HCEC 1CT (cell line): ENCODE data around the gene C11orf42.
"Not testable (repeated sequence)": the region's sequence is repeated elsewhere in the genome, so short reads cannot be mapped to it uniquely, and the experiment has no call there.

Experiments used
- DNase-seq: peaks from one replicate; pipeline ENCODE4 v3.0.0-alpha.2; 2017

Gene C11orf42

DNA sequence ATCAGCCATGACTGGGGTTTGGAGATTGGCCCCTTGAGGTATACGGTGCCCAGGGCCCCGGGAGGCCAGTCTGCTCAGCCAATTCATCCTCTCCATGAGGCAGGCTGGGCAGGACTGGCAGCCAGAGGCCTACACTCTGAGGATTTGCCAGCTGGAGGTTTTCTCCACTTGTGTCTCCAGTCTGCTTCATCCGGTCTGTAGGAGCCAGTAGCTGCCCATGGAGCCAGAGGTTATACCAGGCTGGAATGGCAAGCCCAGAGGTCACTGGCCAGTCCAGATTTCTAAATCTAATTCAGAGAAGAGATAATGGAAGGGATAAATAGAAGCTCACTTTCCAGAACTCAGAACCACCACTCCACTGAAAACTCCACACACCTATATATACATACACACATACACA lies 19.1 kb downstream of the C11orf42 start:
- DNase-seq: no peak

DNA sequence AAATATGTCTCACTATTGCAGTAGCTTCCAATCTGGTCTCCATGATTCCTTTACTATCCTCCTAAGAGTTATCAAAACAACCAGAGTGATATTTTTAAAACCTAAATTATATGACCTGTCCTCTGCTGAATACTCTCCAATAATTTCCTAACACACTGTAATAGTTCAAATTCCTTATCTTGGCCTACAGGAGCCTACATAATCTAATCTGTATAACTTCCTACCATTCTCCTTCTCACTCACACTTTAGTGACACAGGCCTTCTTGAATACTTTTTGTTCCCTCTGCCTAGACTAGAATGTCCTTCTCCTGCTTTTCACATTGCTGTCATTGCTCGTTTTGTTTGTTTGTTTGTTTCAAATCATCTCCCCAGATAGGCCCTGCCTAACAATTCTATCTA lies 19.7 kb downstream of the C11orf42 start:
- DNase-seq: no peak

DNA sequence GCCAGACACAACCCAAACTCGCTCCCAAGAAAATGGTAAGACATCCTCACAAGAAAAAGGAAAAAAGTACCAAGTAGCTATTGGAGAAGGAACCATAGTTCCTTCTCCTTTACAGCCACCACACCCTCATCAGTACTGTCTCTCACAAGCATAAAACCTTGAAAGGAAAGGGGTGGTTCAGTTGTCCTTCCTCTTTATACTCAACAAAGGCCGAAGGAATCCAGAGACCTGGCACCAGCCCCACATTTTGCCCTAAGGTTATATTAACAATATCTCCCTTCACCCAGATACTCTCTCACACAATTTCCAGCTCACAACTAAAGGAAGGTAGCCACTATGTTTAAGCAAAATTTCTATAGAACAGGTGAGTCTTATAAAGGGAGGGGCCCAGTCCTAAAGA lies 20.5 kb downstream of the C11orf42 start:
- DNase-seq: no peak

DNA sequence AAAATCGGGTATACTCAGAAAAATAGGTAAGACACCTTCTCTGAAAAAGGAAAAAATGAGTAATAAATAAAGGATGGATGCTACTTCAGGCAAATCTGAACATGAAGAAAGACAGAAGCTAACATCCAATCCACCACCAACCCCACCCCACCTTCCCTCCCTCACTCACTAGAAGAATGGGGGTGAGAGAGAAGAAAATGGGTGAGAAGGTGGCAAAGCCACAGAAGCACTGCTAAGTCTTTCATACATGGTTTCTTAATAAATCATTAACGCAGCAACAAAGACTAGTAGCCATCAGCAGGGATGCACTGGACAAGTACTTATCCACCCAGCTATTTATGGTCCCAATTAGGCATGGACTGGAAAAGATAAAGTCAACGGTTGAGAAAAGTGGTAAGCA lies 23.2 kb downstream of the C11orf42 start:
- DNase-seq: no peak

DNA sequence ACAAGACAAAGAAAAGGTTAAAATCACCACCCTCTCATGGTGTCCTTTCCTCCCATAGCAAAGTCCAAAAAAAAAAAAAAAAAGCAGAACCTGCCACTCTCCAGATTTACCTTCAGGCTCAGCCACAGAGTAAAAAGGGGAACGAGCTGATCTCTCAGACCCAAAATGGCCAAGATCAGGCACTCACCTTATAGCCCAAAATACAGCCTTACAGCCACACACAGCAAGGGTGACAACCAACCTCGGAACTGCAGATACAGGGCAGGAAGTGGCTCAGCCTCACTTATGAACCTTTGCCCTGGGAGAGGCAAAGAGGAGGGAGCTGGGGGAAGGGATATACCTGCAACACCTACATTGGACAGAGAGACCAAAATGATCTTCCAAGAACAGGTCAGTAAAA lies 24.6 kb downstream of the C11orf42 start:
- DNase-seq: no peak

DNA sequence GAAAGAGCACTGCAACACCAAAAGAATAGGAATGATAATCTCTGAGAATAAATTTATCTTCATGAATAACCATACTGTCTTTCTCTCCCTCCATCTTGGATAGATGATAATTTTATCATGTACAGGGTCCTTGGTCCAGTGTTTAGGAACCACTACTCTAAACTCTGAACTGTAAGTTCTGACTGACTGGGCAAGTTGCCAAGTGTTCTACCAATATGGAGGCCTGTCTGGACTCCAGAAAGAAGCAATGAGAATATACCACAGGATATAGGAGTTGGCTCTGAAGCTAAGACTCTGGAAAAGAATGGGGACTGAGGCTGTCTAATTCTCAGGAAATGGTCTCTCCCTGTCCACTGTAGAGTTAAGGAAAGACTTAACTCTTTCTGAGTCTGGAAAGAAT lies 27.5 kb downstream of the C11orf42 start:
- no peak for DNase-seq

DNA sequence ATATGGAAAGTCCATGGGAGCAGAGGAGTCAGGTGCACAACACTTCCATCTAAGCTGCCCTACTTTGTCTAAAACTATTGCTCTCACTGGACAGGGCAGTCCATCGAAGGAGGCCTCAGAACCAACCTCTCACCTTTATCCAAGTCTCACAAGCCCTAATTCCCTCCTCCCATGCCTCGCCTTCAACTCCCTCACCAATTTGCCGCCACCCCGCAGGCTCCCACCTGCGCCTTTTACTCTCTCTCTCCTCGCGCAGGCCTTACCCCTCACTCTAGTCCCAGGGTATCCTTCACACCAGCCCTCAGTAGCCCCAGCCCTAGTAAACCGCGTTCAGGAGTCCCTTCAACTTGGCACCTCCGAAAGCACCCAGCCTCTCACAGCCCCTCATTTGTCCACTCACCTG lies 28.6 kb downstream of the C11orf42 start:
- no peak for DNase-seq

DNA sequence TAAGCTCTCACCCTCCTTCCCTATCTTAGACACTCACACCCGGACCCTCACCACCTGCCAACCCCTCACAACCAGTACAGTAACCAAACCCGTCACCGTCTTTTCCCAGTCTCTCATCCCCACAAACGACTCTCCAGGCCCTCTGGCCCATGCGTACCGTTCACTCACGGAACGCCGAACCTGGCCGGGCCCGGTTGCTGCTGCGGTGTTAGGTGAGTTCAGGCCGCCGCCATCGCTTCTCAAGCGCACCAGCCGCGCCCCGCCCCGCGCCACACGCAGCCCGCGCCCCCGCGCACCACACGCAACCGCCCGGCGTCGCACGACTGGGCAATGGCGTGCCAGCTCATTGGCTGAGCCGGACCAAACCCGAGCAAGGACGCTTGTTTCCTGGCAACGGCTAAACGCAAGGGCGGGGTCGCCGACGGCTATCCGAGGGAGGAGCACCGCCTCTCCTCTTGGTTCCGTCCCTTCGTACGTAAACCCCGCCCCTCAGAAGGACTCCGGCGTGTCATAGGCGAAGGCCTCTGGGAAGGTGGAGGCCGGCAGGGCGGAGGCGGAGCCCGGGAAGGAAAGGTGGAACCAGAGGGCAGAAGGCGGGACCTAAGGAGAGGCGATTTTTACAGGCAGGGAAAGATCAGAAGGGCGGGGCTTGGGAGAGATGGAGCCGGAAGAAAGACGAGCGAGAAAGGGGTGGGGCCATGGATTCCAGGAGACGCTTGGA lies 29.2 kb downstream of the C11orf42 start, which contains the start of gene FHIP1B:
FHIP1B (minus strand) TSS at position 250 of the 721 bp plus-strand sequence. CDS start 10,120 bp downstream, outside the sequence.
- DNase-seq: peak; percentile 100

DNA sequence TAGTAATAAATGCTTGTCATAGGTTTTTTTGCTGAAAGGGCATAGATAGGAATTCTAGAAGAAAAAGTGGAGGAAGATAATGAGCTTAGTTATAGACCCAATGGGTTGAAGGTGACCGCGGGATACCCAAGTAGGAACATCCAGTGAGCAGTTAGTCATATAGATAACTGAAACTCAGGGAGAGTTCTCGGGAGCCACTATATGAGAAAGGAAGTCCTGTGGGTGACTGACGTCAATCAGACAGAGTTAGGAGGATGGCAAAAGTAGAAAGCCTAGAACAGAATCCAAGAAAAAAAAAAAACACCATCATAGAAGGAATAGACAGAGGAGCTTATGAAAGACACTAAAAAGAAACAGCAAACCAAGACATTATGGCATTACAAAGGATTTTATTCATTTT lies 31.9 kb downstream of the C11orf42 start:
- DNase-seq: no peak

DNA sequence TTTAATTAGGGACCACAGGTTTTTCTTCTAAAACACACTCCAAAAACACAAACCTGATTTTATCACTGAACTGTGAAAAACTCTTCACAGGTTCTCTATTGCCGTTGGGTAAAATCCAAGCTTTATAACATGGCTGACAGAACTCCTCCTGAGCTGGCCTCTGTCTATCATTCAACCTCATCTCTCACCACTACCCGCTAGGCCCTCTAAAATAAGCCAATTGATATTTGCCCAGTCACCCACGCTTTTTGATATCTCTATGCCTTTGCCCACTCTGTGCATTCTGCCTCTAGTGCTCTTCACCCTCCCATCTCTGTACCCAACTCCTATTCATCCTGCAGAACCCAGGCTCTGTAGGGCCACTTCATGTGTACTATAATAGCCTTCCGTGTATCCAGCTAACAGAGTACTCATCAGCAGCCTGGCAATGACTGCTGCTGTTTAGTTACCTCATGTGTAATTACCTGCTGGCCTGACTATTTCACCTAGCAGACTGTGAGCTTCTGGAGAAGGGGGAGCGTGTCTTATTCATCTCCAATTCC lies 32.5 kb downstream of the C11orf42 start:
- DNase-seq: no peak

DNA sequence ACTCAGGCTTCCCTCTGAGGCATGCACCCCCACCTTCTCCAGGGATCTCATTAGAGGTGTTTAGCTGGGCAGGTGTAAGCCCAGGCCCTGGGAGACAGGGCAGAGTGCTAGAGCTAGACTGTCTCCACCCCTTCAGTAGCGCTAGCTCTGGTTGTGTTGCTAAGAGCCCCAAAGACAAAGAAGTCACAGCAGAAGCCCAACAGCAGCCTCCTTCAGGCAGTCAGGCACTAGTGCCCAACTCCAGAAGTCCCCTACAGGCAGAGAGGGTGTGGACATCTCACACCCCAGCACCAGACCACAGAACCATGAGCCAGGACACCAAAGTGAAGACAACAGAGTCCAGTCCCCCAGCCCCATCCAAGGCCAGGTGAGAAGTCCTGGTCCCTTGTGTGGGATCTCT lies 33.5 kb downstream of the C11orf42 start, which contains the start of gene CNGA4:
CNGA4 (plus strand) TSS at position 188 of the 400 bp plus-strand sequence; CDS start at position 306, 118 bp downstream.
- DNase-seq: no peak

DNA sequence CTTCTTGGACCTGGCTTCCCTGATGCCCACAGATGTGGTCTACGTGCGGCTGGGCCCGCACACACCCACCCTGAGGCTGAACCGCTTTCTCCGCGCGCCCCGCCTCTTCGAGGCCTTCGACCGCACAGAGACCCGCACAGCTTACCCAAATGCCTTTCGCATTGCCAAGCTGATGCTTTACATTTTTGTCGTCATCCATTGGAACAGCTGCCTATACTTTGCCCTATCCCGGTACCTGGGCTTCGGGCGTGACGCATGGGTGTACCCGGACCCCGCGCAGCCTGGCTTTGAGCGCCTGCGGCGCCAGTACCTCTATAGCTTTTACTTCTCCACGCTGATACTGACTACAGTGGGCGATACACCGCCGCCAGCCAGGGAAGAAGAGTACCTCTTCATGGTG lies 34.8 kb downstream of the C11orf42 start:
- DNase-seq: no peak

DNA sequence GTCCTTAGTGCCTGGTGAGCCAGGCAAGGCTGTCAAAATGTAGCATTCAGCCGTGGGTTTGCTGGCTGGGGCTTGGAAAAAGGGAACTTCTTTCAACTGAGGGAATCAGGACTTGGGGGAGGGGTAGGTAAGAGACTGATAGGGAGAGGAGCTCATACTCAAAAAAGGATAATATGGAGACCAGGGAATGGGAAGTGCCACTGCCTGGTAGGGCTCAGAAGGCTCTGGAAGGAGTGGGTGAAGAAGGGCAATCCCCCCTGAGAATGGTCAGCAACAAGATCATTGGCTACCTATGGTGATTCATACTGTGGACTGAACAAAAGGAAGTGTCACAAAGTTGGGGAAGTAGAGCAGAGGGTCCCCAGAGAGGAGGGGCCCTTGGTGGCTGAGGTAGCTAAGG lies 35.4 kb downstream of the C11orf42 start:
- no peak for DNase-seq

DNA sequence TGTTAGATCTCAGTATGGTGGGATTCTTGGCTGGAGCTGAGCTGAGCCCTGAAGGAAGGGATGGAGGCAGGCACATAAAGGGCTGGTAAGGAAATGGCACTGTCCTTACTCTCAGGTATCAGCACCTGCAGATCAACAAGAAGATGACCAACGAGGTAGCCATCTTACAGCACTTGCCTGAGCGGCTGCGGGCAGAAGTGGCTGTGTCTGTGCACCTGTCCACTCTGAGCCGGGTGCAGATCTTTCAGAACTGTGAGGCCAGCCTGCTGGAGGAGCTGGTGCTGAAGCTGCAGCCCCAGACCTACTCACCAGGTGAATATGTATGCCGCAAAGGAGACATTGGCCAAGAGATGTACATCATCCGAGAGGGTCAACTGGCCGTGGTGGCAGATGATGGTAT lies 36.0 kb downstream of the C11orf42 start:
- no peak for DNase-seq

DNA sequence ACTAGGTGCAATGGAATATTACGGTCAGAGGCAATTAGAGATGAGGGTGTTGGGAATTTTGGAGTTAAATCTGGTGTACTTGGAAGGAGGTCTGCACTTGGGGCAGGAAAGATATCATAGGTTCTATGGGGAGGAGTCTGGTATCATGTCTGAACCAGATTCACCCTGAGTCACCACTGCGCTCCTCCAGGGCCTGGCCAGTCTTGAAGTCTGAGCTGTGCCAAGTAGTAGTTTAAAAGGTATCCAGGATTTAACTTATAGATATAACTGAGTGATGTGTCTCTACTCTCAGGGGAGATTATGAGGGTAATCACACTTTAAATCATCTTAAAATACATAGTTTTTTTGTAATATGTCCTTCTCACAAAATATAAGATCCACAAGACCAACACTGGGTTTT lies 40.2 kb downstream of the C11orf42 start:
- DNase-seq: no peak

DNA sequence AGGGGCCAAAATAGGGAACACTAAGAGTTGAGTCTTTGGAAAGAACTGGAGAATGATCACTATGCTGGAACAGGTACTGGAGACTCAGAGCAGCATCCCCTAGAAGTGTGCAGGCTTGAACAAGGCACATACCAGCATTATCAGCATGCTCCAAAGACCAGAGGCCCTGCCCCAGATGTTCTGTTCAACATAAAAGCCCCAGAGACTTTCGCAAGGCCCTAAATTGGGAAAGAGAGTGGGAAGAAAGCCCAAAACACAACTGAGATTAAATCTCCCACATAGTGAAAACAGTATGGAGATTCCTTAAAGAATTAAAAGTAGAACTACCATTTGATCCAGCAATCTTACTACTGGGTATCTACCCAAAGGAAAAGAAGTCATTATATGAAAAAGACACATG lies 42.9 kb downstream of the C11orf42 start:
- DNase-seq: no peak

DNA sequence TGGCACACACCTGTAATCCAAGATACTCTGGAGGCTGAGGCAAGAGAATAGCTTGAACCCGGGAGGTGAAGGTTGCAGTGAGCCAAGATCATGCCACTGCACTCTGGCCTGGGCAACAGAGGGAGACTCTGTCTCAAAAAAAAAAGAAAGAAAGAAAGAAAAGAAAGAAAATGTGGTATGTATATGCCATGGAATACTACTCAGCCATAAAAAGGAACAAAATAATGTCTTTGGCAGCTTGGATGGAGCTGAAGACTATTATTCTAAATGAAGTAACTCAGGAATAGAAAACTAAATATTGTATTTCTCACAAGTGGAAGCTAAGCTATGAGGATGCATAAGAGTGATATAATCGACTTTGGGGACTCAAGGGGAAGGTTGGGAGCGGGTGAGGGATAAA lies 43.5 kb downstream of the C11orf42 start:
- DNase-seq: not testable (repeated sequence)

DNA sequence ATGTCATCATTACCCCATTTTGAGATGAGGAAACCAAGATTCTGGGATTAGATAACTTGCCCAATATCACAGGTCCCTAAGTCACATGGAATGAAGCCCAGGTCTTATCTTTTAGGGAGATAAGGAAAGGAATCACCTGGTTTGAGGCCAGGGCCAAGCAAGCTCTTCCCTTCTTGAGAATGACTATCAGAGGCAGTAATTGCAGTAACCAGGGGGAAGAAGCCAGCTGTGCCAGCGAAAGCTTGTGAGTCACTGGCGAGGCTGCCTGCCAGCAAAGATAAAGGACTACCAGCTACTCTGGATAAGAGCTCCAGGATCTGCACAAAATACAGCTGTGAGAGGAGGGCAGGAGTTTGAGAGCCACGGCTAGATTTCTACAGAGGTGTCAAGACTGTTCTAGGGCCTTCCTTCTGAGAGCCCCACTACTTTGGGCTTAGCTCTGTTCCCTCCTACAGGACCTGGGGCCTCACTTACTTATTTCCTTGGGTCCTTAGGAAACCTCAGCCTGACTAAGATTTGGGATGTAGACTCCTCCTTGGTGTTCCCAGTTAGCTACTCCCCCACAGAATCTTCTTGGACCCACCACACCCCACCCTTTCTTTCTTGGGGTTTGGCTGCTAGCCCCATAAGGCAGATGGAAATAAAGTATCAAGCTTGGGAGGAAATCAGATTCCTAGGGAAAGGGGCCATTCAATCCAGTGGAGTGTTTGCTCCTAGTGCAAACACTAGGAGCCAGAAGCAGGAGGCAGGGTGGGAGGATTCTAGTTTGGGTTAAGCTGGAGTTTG lies 44.6 kb downstream of the C11orf42 start:
- peak; percentile 50 for DNase-seq

DNA sequence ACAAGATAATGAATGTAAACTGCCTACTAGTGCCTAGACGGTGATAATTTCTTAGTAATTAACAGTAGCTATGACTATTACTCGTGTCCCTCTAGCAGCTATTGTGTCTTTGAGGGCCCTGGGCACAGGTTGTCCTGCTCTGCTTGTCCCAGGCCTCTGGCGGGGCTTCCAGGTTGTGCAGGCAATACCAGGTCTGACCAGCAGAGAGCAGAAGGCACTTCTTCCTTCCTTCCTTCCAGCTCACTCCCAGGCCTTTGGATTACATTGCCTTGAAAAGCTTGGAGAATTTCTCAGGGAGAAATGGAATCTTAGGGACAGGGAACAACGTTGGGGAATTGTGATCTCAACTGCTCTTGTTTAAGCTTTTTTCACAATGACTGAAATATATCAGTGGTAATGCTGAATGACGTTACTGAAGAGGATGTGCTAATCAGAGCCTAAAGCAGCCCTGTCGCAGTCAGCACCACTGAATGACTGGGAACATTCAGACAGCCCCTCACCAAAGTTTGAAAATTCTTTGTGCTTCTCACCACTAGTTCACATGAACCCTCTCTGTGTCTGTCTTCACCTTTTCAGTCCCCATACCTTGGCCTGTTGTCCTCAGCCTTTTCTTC lies 45.9 kb downstream of the C11orf42 start:
- peak; percentile 67 for DNase-seq

DNA sequence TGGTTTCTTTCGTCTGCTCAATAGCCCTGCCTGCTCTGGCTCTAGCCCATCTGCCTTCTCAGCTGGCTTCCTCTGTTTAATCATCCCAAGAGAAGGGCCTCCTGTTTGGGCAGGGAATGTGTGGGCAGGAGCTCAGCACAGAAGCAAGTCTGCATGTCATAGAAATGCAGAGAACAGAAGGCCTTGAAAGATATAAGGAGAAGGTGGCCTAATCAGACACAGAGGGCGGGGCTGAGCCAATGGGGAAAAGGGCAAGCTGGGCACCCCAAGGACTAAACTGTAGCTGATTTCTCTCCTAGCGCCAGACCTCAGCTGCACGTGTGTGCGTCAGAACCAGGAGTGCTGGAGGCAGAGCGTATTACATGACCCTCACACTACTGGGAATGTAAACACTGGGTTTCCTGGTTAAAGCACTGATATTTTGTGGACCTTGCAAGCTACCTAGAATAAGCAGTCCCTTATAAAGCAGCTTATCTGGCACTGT lies 46.7 kb downstream of the C11orf42 start:
- DNase-seq: no peak

DNA sequence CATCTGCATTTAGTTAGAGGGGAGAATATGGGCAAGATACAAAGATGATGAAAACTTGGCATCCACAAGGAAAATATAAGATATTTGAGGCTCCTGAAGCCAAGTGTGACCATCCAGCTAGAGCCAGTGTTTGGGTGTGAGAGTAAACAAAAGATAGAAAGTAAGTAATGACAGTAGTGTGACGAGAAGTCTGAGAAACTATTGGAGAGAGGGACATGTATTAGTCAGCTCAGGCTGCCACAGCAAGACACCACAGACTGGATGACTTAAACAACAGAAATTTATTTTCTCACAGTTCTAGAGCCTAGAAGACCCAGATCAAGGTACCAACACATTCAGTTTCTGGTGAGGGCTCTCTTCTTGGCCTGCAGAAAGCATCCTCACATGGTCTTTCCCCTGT lies 47.8 kb downstream of the C11orf42 start:
- DNase-seq: no peak

DNA sequence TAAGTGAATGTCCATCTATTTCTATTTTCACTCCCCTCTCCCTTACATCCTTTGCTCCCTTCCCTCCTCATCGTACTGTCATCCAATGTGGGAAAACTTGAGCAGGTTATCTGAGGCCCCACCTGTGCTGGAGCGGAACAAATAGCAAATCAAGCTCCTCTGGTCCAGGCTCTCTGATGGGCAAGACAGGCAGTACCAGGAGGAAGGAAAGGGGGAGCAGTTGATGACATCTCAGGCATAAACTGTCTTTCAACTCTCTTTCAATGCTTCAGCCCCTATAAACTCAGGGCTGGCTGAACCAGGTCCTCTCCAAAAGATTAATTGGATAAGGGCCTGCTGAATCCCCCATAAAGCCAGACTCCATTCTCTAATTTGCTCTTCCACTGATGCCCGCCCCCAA lies 52.8 kb downstream of the C11orf42 start:
- DNase-seq: no peak

DNA sequence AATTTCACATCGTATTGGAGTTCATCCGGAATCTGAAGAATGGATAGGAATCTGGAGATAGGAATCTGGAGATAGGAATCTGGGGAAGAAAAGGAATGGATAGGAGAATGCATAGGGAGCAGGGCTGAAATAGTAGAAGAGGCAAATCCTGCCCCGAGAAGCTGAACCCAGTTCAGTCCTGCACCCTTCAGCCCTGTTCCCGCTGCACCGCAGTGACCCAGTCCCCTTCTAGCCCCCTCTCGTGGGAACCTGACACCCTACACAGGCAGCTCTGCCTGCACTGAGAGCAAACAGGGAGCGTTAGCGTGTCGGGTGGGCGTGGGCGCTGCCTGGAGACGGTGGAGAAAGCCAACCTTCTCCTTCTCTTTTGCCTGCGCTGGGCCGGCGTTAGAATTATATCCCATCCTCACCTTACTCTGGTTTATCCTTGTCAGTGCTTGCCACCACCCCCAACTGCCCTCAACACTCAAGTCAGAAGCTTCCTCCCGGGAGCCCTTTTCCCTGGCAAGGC lies 53.3 kb downstream of the C11orf42 start:
- no peak for DNase-seq
